HepG2 (cell line): ENCODE measurements around the gene MYADML2. TPM values are rescaled to one million over a fixed set of nuclear protein-coding genes. Genes with fewer than 3 reads are reported as not detected.

Experiments
- ASH2L ChIP-seq: fragments of 300-600, 200-600 bp; sonication (generic); IDR thresholded peaks from 2 replicates; pipeline ENCODE4 v1.7.0; 2017; ENCODE audit warnings: low read depth, mild to moderate bottlenecking, moderate library complexity, mixed read lengths, low read length; ENCODE audit not compliant: insufficient read length
- ERF ChIP-seq: IDR thresholded peaks from 2 replicates; pipeline ENCODE4 v1.6.1; 2018; ENCODE audit warnings: missing biosample characterization, missing genetic modification reagents
- HNRNPLL ChIP-seq: fragments of 200-400 bp; formaldehyde crosslinking; IDR thresholded peaks from 2 replicates; pipeline ENCODE4 v1.6.1; 2017; ENCODE audit warnings: mild to moderate bottlenecking, low read depth, low read length; ENCODE audit not compliant: poor library complexity, severe bottlenecking
- KDM5B ChIP-seq: sonication (generic); formaldehyde crosslinking; IDR thresholded peaks from 2 replicates; pipeline ENCODE4 v1.4.0; 2020; ENCODE audit warnings: missing genetic modification reagents, mild to moderate bottlenecking, borderline replicate concordance
- NFKBIZ ChIP-seq: IDR thresholded peaks from 2 replicates; pipeline ENCODE4 v1.6.1; 2018; ENCODE audit warnings: missing genetic modification reagents, missing compliant biosample characterization
- RARA ChIP-seq: IDR thresholded peaks from 2 replicates; pipeline ENCODE4 v1.6.1; 2016; ENCODE audit warnings: missing genetic modification reagents, missing compliant biosample characterization
- REST ChIP-seq, 2 experiments: IDR thresholded peaks; 2 replicates each; pipeline ENCODE4 v1.6.1; 2011 to 2012; ENCODE audit warnings: low read length in 2 of 2, borderline replicate concordance in 1 of 2, low read depth in 1 of 2, mild to moderate bottlenecking in 1 of 2, moderate library complexity in 1 of 2
- SNAPC4 ChIP-seq: sonication (generic); formaldehyde crosslinking; IDR thresholded peaks from 2 replicates; pipeline ENCODE4 v1.4.0; 2020; ENCODE audit warnings: mild to moderate bottlenecking, missing genetic modification reagents
- SSRP1 ChIP-seq: IDR thresholded peaks from 2 replicates; pipeline ENCODE4 v1.6.1; 2016; ENCODE audit warnings: control low read depth
- ZC3H13 ChIP-seq: sonication (generic); formaldehyde crosslinking; IDR thresholded peaks from 2 replicates; pipeline ENCODE4 v1.8.1; 2023; ENCODE audit warnings: mild to moderate bottlenecking, missing genetic modification reagents, moderate library complexity
- ZNF274 ChIP-seq: sonication (generic); formaldehyde crosslinking; IDR thresholded peaks from 2 replicates; pipeline ENCODE4 v1.5.1; 2020; ENCODE audit warnings: mild to moderate bottlenecking, missing genetic modification reagents
- ZNF292 ChIP-seq: sonication (generic); formaldehyde crosslinking; IDR thresholded peaks from 2 replicates; pipeline ENCODE4 v1.8.1; 2022; ENCODE audit warnings: mild to moderate bottlenecking, low read depth, missing genetic modification reagents, borderline replicate concordance
- ZNF33B ChIP-seq: sonication (generic); formaldehyde crosslinking; IDR thresholded peaks from 2 replicates; pipeline ENCODE4 v1.5.1; 2020; ENCODE audit warnings: mild to moderate bottlenecking, missing genetic modification reagents
- ZNF430 ChIP-seq: sonication (generic); formaldehyde crosslinking; IDR thresholded peaks from 2 replicates; pipeline ENCODE4 v1.9.0; 2021; ENCODE audit warnings: mild to moderate bottlenecking, missing genetic modification reagents
- ZNF788 ChIP-seq: sonication (generic); formaldehyde crosslinking; IDR thresholded peaks from 2 replicates; pipeline ENCODE4 v1.5.0; 2020; ENCODE audit warnings: mild to moderate bottlenecking, missing genetic modification reagents, borderline replicate concordance
- ZNF790 ChIP-seq: sonication (generic); formaldehyde crosslinking; IDR thresholded peaks from 2 replicates; pipeline ENCODE4 v1.8.0; 2022; ENCODE audit warnings: missing genetic modification reagents, mild to moderate bottlenecking, borderline replicate concordance
- polyA plus RNA-seq, 8 experiments: library from polyadenylated mRNA; depleted of rRNA in 3 of 8; stranded (reverse) in 7 of 8; unstranded in 1 of 8; fragments of >200 nt; fragmentation: Illumina TruSeq in 4 of 8; extraction: Trizol in 4 of 8; gene quantifications; 2 replicates each; pipeline versions ENCODE4 v1.2.1 to v1.2.3, GENCODE V29; 2011 to 2016; ENCODE audit warnings: low read depth in 4 of 8, missing spikeins in 1 of 8, mixed read lengths in 1 of 8; ENCODE audit not compliant: insufficient read depth in 1 of 8
- total RNA-seq, 5 experiments: library from RNA; depleted of rRNA; stranded (reverse); fragments of >200 nt; fragmentation: Illumina TruSeq; extraction: Trizol; gene quantifications; 2 replicates each; pipeline ENCODE4 v1.2.3, GENCODE V29; 2016; ENCODE audit warnings: low read depth in 1 of 5
- TF ChIP-seq, protein P1 (sequence below): sonication (generic); formaldehyde crosslinking; IDR thresholded peaks from 2 replicates; pipeline ENCODE4 v1.4.0; 2020; ENCODE audit warnings: missing genetic modification reagents

MYADML2 gene
- total and polyA plus RNA-seq, 2 of the 13 experiments (the other 11 are each of a cell fraction or from before 2014, with no cell fraction given): not detected

- no peak for TF ChIP-seq NFKBIZ (CRISPR knock-in tag)
- TF ChIP-seq ZNF292 (CRISPR knock-in tag): no peak
- no peak for TF ChIP-seq ZNF790 (CRISPR knock-in tag)
- peak in 1 of 2 experiments; percentile 68; a peak in 2 of 4 replicates for TF ChIP-seq REST (IDR thresholded peaks at IDR 0.05; ENCODE audit: borderline replicate concordance in 1 of 2, low read depth in 1 of 2, low read length in 2 of 2)
- TF ChIP-seq ZNF33B (CRISPR knock-in tag): peak; percentile 22; the same call in 1 of the 2 replicates
- TF ChIP-seq RARA (CRISPR knock-in tag): 0 out of 2 replicates have a peak, but pooled peaks have one; percentile 12
- TF ChIP-seq ZC3H13 (CRISPR knock-in tag): peak; percentile 45; the same call in 1 of the 2 replicates
- TF ChIP-seq ASH2L: peak; percentile 6
- TF ChIP-seq, protein P1, sequence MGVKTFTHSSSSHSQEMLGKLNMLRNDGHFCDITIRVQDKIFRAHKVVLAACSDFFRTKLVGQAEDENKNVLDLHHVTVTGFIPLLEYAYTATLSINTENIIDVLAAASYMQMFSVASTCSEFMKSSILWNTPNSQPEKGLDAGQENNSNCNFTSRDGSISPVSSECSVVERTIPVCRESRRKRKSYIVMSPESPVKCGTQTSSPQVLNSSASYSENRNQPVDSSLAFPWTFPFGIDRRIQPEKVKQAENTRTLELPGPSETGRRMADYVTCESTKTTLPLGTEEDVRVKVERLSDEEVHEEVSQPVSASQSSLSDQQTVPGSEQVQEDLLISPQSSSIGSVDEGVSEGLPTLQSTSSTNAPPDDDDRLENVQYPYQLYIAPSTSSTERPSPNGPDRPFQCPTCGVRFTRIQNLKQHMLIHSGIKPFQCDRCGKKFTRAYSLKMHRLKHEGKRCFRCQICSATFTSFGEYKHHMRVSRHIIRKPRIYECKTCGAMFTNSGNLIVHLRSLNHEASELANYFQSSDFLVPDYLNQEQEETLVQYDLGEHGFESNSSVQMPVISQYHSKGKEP (CRISPR knock-in tag): no peak
- TF ChIP-seq SSRP1: 0 out of 2 replicates have a peak, but pooled peaks have one; percentile 26
- peak; percentile 58 for TF ChIP-seq KDM5B (CRISPR knock-in tag)
- TF ChIP-seq ZNF788 (CRISPR knock-in tag): no peak
- peak; percentile 67 for TF ChIP-seq HNRNPLL
- no peak for TF ChIP-seq ZNF430 (CRISPR knock-in tag)
- peak; percentile 62; the same call in 1 of the 2 replicates for TF ChIP-seq ZNF274 (CRISPR knock-in tag)
- 0 out of 2 replicates have a peak, but pooled peaks have one; percentile 49 for TF ChIP-seq SNAPC4
- no peak for TF ChIP-seq ERF (CRISPR knock-in tag)
Measured at GRCh38 chr17:81961521-81962498, 14.8 kb upstream of the MYADML2 start (continued).
